Smooth muscle cell (in vitro differentiated cells): ENCODE measurements around the gene P2RX6. TPM values are rescaled to one million over a fixed set of nuclear protein-coding genes. Genes with fewer than 3 reads are reported as not detected.

Experiments
- DNase-seq: peaks from one replicate; lab custom pipeline; 2025; ENCODE audit not compliant: unreplicated experiment; lab: John Stamatoyannopoulos, UW
- H2AFZ ChIP-seq: fragments of 200-600 bp; sonication (generic); 2 replicates; pipeline ENCODE4 v1.6.0; 2016; ENCODE audit warnings: antibody characterized with exemption, low read depth, mild to moderate bottlenecking
- H3F3A ChIP-seq: fragments of 200-600 bp; sonication (generic); 2 replicates; pipeline ENCODE4 v1.6.0; 2017; ENCODE audit warnings: antibody characterized with exemption, low read depth
- H3K27ac ChIP-seq: fragments of 200-600 bp; sonication (generic); 2 replicates; pipeline ENCODE4 v1.5.1; 2016; ENCODE audit warnings: low read depth, mild to moderate bottlenecking
- H3K27me3 ChIP-seq: fragments of 200-600 bp; sonication (generic); 2 replicates; pipeline ENCODE4 v1.6.1; 2016; ENCODE audit warnings: low read depth, mild to moderate bottlenecking
- H3K36me3 ChIP-seq: fragments of 200-600 bp; sonication (generic); 2 replicates; pipeline ENCODE4 v1.5.1; 2016; ENCODE audit warnings: low read depth
- H3K4me1 ChIP-seq: fragments of 200-600 bp; sonication (generic); 2 replicates; pipeline ENCODE4 v1.5.1; 2016; ENCODE audit warnings: low read depth
- H3K4me2 ChIP-seq: fragments of 200-600 bp; sonication (generic); 2 replicates; pipeline ENCODE4 v1.6.0; 2016; ENCODE audit warnings: mild to moderate bottlenecking
- H3K4me3 ChIP-seq: fragments of 200-600 bp; sonication (generic); 2 replicates; pipeline ENCODE4 v1.5.1; 2016; ENCODE audit warnings: mild to moderate bottlenecking
- H3K79me2 ChIP-seq: fragments of 200-600 bp; sonication (generic); 2 replicates; pipeline ENCODE4 v1.6.0; 2016; ENCODE audit warnings: low read depth, mild to moderate bottlenecking
- H3K9ac ChIP-seq: fragments of 200-600 bp; sonication (generic); 2 replicates; pipeline ENCODE4 v1.6.0; 2016; ENCODE audit warnings: low read depth
- H3K9me3 ChIP-seq: fragments of 200-600 bp; sonication (generic); replicated peaks from 2 replicates; pipeline ENCODE4 v1.5.1; 2016; ENCODE audit warnings: low read depth
- H4K20me1 ChIP-seq: fragments of 200-600 bp; sonication (generic); 2 replicates; pipeline ENCODE4 v1.6.0; 2016; ENCODE audit warnings: low read depth
- WGBS: methylation state at CpG from one replicate; pipeline ENCODE4 v1.1.7; 2016; ENCODE audit warnings: low lambda C conversion rate; 5-methylcytosine and 5-hydroxymethylcytosine counted together
- polyA plus RNA-seq: library from polyadenylated mRNA; unstranded; fragments of >200 nt; fragmentation: Nextera tagmentation; extraction: Ambion mirVana; gene quantifications from 2 replicates; pipeline ENCODE4 v1.2.1, GENCODE V29; 2016
- total RNA-seq: library from RNA; depleted of rRNA; stranded (reverse); fragments of >200 nt; gene quantifications from 2 replicates; pipeline ENCODE4 v1.2.3, GENCODE V29; 2014
- TF ChIP-seq, protein P1 (sequence below): fragments of 200-600 bp; sonication (generic); IDR thresholded peaks from 2 replicates; pipeline ENCODE4 v1.5.1; 2017; ENCODE audit warnings: borderline replicate concordance, mild to moderate bottlenecking, antibody characterized with exemption; ENCODE audit not compliant: insufficient read depth, poor library complexity, severe bottlenecking

P2RX6 gene
- total and polyA plus RNA-seq, 2 experiments from 2014 or later = 0.13 to 1.2 TPM

DNA sequence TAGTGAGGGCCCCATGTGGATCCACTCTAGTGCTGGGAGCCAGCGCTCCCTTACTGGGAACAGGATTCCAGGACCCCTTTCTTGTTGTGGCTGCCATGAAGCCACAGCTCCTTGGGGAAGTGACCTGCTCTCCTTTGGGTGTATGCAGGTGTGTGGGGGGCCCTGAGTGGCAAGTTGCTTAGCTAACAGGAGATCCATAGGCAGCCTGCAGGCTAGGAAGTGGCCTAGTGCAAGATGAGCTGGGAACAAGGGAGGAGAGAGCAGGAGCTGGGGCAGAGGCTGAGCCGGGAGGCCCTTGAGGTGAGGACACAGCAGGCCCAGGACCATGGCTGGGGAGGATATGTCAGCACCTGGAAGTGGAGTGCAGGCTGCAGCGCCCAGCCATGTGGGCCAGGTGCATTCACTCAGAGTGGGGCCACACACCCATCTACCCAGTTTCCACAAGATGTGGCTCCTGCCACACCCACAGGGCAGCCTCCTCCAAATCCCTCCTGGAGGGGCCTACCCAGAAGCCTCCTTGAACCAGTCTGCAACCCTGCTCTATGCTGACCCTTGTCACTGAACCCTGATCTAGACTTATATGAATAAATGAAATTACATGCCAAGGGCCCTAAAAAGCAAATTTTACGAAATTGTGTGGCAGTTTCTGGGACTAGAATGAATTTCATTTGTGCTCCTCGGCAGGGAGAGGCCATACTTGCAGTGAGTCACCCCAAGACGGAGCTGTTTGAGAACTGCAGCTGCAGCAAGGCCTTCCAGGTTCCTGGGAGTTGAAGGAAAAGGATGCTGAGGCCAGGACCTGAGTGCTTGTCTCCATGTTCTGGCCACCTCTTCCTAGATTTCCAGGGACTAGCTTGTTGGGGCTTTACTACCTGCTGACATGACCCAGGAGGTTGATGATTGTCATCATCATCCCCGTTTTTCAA is 16.3 kb upstream of the P2RX6 start:
- peaks cover 13% of the 10 kb centered on the region for H3K4me1 ChIP-seq
- H3K79me2 ChIP-seq = peaks cover 9% of the 10 kb centered on the region
- no peaks in the 10 kb centered on the region for H3K27me3 ChIP-seq
- H3K9me3 ChIP-seq = no peaks in the 10 kb centered on the region
- no peak overlapping the region for H3K9ac ChIP-seq
- no peaks in the 10 kb centered on the region for H4K20me1 ChIP-seq
- TF ChIP-seq, protein P1, sequence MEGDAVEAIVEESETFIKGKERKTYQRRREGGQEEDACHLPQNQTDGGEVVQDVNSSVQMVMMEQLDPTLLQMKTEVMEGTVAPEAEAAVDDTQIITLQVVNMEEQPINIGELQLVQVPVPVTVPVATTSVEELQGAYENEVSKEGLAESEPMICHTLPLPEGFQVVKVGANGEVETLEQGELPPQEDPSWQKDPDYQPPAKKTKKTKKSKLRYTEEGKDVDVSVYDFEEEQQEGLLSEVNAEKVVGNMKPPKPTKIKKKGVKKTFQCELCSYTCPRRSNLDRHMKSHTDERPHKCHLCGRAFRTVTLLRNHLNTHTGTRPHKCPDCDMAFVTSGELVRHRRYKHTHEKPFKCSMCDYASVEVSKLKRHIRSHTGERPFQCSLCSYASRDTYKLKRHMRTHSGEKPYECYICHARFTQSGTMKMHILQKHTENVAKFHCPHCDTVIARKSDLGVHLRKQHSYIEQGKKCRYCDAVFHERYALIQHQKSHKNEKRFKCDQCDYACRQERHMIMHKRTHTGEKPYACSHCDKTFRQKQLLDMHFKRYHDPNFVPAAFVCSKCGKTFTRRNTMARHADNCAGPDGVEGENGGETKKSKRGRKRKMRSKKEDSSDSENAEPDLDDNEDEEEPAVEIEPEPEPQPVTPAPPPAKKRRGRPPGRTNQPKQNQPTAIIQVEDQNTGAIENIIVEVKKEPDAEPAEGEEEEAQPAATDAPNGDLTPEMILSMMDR = no peak
- H3K27ac ChIP-seq = no peak overlapping the region
- peaks cover 6% of the 10 kb centered on the region for H3F3A ChIP-seq
- no peak overlapping the region for H2AFZ ChIP-seq
- no peaks in the 10 kb centered on the region for H3K36me3 ChIP-seq
- no peak overlapping the region for H3K4me2 ChIP-seq
- no peak for DNase-seq
- 82% methylated on average over 7 of the region's 7 CpGs for WGBS
- H3K4me3 ChIP-seq = no peak overlapping the region

DNA sequence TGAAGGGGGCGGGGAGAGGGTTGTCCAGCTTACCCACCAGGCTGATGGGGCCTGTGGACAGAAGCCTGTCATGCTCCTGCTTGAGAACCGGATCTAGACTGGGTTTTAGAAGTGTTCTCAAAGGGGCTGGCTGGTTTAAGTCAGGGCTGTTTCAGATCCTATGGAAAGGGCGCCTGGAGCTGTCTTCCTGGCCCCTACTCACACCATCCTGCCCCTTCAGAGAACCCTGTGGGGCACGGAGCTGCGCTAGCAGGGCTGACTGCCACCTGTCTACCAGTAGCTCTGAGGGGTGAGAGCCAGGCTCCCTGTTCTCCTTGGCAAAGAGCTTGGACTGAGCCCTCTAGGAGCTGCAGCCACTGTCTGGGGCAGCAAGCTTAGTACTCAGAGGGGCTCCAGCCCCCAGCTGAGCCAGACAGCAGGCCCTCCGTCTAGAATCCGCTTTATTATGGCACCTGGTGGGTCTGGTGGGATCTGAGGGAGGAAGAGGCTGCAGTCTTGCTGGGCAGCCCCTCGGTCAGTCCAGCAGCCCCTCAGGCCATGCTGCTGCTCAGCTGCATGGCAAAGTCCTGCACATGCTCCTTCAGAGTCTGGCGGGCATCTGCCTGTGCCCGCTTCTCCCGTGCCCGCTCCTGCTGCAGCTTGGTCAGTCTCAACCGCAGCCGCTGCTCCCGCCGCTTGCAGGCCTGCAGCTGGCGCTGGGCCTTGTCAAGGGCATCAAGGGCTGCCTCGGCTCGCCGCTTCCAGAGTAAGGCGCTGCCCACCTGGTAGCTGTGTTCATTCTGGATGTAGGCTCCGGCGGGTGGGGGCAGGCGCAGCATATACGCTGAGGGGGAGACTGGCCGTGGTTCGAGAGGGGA is 15.4 kb upstream of the P2RX6 start:
- Histone ChIP-seq H3K27ac (no peak overlapping the region), H3K4me3 (no peak overlapping the region), H3K79me2 (peaks cover 9% of the 10 kb centered on the region), H3K9me3 (no peaks in the 10 kb centered on the region), H4K20me1 (no peaks in the 10 kb centered on the region), H3K27me3 (no peaks in the 10 kb centered on the region), H2AFZ (no peak overlapping the region), H3K4me2 (no peak overlapping the region), H3K4me1 (peaks cover 13% of the 10 kb centered on the region), H3K36me3 (no peaks in the 10 kb centered on the region), H3F3A (peaks cover 6% of the 10 kb centered on the region), H3K9ac (no peak overlapping the region)
- 97% methylated on average over 27 of the region's 27 CpGs for WGBS
- no peak for DNase-seq
- TF ChIP-seq, protein P1 = no peak

DNA sequence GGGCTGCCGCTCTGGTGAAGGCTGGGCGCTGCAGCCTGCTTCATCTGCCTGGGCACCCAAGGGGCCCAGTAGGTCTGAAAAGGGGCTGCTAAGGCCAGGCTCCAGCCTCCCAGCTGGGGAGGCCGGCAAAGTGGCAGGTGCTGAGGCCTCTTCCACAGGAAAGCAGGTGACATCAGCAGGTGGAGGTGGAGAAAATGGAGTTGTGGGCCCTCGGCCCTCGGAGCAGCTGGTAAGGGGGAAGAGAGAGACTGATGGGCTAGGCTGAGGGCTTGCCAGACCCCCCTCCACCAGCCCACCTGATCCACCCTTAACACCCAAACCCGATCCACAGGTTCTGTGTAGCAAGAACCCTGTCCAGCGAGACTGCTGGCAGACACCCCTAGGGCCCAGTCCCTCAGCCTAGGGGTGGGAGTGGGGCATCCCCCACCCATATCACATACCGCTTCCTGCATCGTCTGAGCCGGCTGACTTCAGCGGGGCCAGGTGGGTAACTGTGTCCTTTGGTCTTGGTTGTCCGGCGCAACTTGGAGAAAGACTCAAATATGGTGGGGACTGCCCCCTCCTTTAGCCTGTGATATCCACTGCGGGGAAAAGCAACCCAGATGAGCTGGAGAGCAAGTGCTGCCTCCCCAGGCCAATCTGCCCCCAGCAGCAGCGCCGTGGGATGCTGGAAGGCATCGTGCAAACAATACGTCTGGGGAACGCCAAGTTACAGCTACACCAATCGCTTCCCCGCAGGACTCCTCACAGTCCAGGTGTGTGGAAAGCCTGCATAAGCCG is 14.6 kb upstream of the P2RX6 start:
- H3K36me3 ChIP-seq = no peaks in the 10 kb centered on the region
- peaks cover 9% of the 10 kb centered on the region for H3K79me2 ChIP-seq
- no peaks in the 10 kb centered on the region for H3K27me3 ChIP-seq
- TF ChIP-seq, protein P1 = no peak
- H3F3A ChIP-seq = peaks cover 6% of the 10 kb centered on the region
- peak overlapping the region; percentile 98 for H3K27ac ChIP-seq
- H3K4me3 ChIP-seq = peak overlapping the region; percentile 88
- H3K4me2 ChIP-seq = peak overlapping the region; percentile 97
- H2AFZ ChIP-seq = no peak overlapping the region
- H4K20me1 ChIP-seq = no peaks in the 10 kb centered on the region
- no peak for DNase-seq
- H3K9me3 ChIP-seq = no peaks in the 10 kb centered on the region
- 83% methylated on average over 21 of the region's 22 CpGs for WGBS
- peak overlapping the region; percentile 97 for H3K9ac ChIP-seq
- H3K4me1 ChIP-seq = peaks cover 13% of the 10 kb centered on the region
